Type B pancreatic cell (in vitro differentiated cells): Measurements from ENCODE around the gene CIB4. TPM values are rescaled to one million over a fixed set of nuclear protein-coding genes. Genes with fewer than 3 reads are reported as not detected.

ENCODE experiments used
- DNase-seq: peaks from one replicate; pipeline ENCODE4 v3.0.0; 2021; ENCODE audit warnings: mixed read lengths; ENCODE audit not compliant: unreplicated experiment; ENCODE audit errors: extremely low spot score
- H3K27ac Mint-ChIP-seq: 2 replicates; pipeline ENCODE4 v1.8.0; 2021; ENCODE audit warnings: mild to moderate bottlenecking, mixed read lengths
- H3K27me3 Mint-ChIP-seq: 2 replicates; pipeline ENCODE4 v1.8.0; 2021; ENCODE audit warnings: mixed read lengths
- H3K36me3 Mint-ChIP-seq: 2 replicates; pipeline ENCODE4 v1.8.0; 2021; ENCODE audit warnings: mixed read lengths
- H3K4me1 Mint-ChIP-seq: one replicate; pipeline ENCODE4 v1.8.0; 2021; ENCODE audit warnings: mixed read lengths; ENCODE audit not compliant: unreplicated experiment
- H3K4me3 Mint-ChIP-seq: 2 replicates; pipeline ENCODE4 v1.8.0; 2021; ENCODE audit warnings: mild to moderate bottlenecking, mixed read lengths
- H3K9me3 Mint-ChIP-seq: 2 replicates; pipeline ENCODE4 v1.8.0; 2021; ENCODE audit warnings: mixed read lengths
- total RNA-seq: library from RNA; stranded (reverse); gene quantifications from 2 replicates; pipeline ENCODE4 v1.2.1, GENCODE V29; 2021; ENCODE audit warnings: low replicate concordance
- TF ChIP-seq, protein P1 (sequence below): fragments of 200-600 bp; sonication (generic); conservative IDR thresholded peaks from 2 replicates; pipeline ENCODE4 v1.5.0; 2021; ENCODE audit warnings: antibody characterized with exemption, mild to moderate bottlenecking

The CIB4 gene
- total RNA-seq, 1 donor from 2014 or later = not detected

GRCh38 chr2:26534865-26535662 is 106.1 kb downstream of the CIB4 start:
- Mint-ChIP-seq H3K4me1 (peaks cover 3% of the 10 kb centered on the region), H3K27me3 (peaks cover 18% of the 10 kb centered on the region), H3K36me3 (no peaks in the 10 kb centered on the region), H3K9me3 (no peaks in the 10 kb centered on the region), H3K27ac (peak overlapping the region; percentile 17), H3K4me3 (no peak overlapping the region)
- TF ChIP-seq, protein P1, sequence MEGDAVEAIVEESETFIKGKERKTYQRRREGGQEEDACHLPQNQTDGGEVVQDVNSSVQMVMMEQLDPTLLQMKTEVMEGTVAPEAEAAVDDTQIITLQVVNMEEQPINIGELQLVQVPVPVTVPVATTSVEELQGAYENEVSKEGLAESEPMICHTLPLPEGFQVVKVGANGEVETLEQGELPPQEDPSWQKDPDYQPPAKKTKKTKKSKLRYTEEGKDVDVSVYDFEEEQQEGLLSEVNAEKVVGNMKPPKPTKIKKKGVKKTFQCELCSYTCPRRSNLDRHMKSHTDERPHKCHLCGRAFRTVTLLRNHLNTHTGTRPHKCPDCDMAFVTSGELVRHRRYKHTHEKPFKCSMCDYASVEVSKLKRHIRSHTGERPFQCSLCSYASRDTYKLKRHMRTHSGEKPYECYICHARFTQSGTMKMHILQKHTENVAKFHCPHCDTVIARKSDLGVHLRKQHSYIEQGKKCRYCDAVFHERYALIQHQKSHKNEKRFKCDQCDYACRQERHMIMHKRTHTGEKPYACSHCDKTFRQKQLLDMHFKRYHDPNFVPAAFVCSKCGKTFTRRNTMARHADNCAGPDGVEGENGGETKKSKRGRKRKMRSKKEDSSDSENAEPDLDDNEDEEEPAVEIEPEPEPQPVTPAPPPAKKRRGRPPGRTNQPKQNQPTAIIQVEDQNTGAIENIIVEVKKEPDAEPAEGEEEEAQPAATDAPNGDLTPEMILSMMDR = no peak
- DNase-seq = no peak

- Mint-ChIP-seq H3K27me3 (peaks cover 18% of the 10 kb centered on the region), H3K9me3 (no peaks in the 10 kb centered on the region), H3K36me3 (no peaks in the 10 kb centered on the region), H3K4me1 (peaks cover 3% of the 10 kb centered on the region), H3K4me3 (no peak overlapping the region), H3K27ac (peak overlapping the region; percentile 17)
- TF ChIP-seq, protein P1 = no peak
- no peak for DNase-seq
Observed at GRCh38 chr2:26534098-26534864, 106.9 kb downstream of the CIB4 start.

DNA sequence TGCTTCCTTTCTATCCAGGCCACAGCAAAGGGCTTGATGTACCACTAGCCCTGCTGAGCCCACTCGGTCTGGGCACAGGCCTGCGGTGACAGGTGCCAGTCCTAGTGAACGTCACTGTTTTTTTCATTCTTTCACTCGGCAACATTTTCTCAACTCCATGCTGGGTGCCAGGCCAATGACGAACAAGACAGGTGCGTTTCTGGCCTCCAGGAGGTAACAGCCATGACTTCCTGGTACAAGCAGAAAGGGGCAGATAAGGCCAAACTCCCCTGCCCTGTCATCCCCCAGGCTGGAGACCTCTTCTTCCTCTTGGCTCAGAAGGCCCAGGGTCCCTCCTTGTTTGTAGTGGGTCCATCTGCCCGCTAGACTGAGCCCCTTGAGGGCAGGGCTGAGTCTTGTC is 107.5 kb downstream of the CIB4 start:
- TF ChIP-seq, protein P1 = no peak
- peaks cover 18% of the 10 kb centered on the region for H3K27me3 Mint-ChIP-seq
- no peaks in the 10 kb centered on the region for H3K36me3 Mint-ChIP-seq
- no peak for DNase-seq
- H3K4me1 Mint-ChIP-seq = peaks cover 3% of the 10 kb centered on the region
- no peak overlapping the region for H3K4me3 Mint-ChIP-seq
- H3K27ac Mint-ChIP-seq = no peak overlapping the region
- no peaks in the 10 kb centered on the region for H3K9me3 Mint-ChIP-seq

DNA sequence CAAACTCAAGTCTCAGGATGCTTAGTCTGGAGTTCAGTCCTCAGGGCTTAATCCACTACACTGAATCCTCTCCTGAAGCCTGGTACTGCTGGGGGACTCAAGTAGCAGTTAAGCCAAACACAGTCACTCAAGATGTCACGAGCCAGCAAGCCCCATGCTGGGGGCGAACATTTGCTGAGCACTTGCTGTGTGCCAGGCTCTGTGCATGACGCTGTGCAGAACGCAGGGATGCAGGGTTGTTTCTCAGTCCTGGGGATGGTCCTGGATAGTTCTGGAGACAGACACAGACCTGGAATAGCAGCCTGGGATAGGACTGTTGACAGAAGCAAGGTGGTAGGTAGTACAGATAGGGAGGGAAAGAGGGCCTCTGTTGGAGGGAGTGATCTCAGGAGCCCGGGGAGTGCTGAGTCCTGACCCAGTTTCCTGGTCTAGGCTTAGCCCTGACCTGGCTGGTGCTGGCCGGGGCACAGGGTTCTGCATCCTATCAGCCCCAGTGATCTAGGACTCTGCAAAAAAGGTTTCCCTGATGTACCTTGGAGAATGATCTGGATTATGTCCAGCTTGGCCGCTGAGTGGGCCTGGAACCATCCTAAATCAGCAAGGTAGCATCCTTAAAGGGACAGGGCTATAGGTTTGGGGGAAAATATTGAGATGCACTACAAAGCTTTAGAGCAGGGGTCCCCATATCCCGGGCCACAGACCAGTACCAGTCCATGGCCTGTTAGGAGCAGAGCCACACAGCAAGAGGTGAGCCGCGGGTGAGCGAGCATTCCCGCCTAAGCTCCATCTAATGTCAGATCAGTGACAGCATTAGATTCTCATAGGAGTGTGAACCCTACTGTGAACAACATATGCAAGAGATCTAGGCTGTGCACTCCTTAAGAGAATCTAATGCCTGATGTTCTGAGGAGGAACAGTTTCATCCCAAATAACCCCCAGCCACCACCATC is 108.6 kb downstream of the CIB4 start:
- H3K27me3 Mint-ChIP-seq = peaks cover 18% of the 10 kb centered on the region
- no peaks in the 10 kb centered on the region for H3K9me3 Mint-ChIP-seq
- peaks cover 3% of the 10 kb centered on the region for H3K4me1 Mint-ChIP-seq
- H3K27ac Mint-ChIP-seq = no peak overlapping the region
- no peak for DNase-seq
- no peaks in the 10 kb centered on the region for H3K36me3 Mint-ChIP-seq
- TF ChIP-seq, protein P1 = no peak
- H3K4me3 Mint-ChIP-seq = no peak overlapping the region

Other genes starting within 250 kb of the CIB4 start
- gene DRC1, start 239.4 kb downstream of the CIB4 start, total RNA-seq = 0.33 and 3.7 TPM in 2 replicates
- gene OTOF, start 163.2 kb downstream of the CIB4 start, total RNA-seq = 0.05 TPM in 1 of 2 replicates, not detected in the other
- gene KCNK3, start 51.4 kb upstream of the CIB4 start, total RNA-seq = 2.7 and 7.7 TPM in 2 replicates
- gene SLC35F6, start 122.9 kb upstream of the CIB4 start, total RNA-seq = 28.5 and 31.6 TPM in 2 replicates
- 9.0 and 24.7 TPM in 2 replicates for gene CENPA, start 144.7 kb upstream of the CIB4 start, total RNA-seq
- gene DPYSL5, start 206.8 kb upstream of the CIB4 start, total RNA-seq = 8.5 and 51.1 TPM in 2 replicates